Suppressor macrophage treated with lipopolysaccharide for 1 hour (primary cell): ENCODE results near the gene LIMS1.

Experiments used
- DNase-seq, 3 donors: peaks; one replicate each; pipeline ENCODE4 v3.0.0-alpha.2; 2020 to 2022

Gene LIMS1

DNA sequence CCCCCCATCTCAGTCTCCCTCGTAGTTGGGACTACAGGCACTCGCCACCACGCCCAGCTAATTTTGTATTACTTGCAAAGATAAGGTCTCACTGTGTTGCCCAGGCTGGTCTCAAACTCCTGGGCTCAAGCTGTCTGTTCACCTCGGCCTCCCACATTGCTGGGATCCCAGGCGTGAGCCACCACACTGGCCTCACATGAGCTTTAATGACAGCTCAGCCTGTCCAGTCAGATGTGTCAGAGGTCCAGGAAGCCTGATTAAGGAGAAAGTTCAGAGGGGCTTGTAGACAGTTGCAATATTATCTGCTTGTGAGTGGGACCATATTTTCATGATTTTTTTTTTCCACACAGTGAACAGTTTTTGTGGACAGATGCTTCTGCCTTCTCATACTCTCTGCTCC is 82.0 kb downstream of the LIMS1 start:
- DNase-seq: no peak

DNA sequence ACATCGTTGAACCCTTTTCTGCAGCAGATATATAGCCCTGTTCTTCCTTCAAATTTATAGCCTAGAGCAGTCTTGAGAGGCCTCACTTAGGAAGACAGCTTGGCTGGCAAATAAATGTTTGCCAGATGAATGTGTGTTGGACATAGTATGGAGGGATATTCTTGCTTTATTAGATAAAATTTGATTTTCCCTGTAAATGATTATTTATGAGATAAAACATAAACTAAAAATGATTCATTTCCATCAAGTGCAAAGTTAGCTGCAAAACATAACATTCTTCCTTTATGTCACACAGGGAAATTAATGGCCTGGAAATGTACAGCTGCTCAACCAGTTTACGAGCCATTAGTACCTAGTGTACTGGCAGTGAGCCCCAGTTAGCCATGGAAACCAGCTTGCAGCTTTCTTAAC is 82.5 kb downstream of the LIMS1 start:
- DNase-seq: no peak

DNA sequence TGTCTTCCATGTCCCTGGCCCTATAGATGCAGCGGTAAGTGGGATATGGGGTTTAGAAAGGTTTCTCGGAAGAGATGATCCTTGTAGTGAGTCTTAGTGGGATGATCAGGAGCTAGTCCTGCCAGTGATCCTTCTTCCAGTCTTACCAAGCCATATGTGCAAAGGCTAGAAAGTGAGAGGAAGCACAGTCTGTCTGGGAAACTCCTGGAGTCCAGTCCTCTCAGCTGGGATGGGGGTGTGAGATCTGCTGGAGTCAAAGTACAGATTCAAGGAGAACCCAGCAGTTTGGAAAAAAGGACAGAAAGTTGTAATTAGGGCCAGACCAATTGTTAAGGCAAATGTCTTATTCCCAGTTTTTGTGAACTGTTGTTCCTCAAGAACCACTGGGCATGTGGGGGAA is 83.3 kb downstream of the LIMS1 start:
- DNase-seq: peak in 2 of 3 donors; percentile 42

DNA sequence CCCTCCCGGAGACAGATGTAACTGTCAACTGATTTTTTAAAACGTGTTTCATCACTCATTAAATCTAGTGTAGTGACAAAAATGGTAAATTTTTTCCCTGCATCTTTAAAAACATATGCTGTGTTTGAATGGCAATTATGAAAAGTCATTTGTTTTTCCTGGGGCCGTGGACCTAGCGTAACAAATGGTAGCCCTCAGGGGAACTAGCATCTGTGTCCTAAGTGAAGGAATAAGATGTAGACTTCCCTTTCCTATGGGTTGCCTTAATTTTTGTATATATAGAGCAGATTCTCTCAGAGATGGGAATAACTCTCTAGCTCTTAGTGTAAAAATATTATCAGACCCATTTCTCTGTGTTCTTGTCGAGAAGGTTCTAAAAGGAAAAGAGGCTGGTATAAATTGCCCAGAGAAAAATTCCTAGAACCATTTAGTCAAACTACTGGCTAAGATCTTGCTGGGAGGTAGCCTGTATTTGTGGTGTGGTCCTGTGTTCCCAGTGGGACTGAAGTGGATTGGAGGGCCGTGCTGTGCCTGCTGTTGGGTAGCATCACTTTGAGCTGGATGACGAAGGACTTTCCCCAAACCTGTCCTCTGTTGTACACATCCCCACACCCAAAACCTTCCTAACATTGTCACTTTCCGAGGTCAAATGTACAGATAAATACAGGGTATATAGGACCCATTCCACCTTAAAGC is 85.8 kb downstream of the LIMS1 start:
- DNase-seq: no peak

DNA sequence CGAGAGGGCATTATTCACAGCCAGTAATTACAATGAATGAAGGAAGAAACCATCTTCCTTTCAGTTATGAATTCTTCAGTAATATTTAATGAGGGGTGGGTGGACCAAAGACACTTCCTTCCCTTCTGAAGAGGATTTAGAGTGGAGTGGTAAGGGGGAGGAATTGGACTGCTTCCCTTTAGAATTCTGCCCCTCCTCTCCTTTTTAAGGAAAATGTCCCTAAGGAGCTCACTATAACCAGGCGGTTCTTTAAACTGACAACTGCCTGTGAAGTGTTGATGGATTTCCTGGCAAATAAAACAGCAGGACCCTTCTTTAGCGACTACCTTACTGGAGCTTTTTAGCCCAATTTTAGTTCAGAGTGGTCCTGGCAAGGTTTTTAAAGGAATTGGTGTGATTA is 86.4 kb downstream of the LIMS1 start:
- DNase-seq: no peak

DNA sequence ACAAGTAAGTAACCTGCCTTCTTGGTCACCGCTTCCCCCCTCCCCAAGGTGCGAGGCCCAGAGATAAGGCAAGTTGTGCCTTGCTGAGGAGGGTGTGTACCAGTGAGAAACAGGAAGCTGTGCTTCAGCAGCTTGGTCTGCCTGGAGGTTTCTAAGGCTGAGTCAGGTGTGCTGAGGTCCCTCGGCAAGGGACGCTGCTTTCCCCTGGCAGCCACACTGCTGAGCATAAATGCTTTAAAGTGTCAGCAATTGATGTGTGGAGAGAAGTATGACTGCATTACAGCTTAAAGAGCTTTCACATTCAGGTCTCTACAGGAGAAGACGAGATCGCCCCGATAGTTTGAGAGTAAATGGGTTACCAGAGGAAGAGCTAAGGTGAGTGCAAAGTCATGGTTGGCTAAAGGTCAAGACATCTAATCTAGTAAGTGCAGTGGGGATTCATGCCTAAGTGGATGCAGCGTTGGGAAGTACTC is 86.9 kb downstream of the LIMS1 start:
- peak; percentile 31 to 50 (median 45) for DNase-seq

DNA sequence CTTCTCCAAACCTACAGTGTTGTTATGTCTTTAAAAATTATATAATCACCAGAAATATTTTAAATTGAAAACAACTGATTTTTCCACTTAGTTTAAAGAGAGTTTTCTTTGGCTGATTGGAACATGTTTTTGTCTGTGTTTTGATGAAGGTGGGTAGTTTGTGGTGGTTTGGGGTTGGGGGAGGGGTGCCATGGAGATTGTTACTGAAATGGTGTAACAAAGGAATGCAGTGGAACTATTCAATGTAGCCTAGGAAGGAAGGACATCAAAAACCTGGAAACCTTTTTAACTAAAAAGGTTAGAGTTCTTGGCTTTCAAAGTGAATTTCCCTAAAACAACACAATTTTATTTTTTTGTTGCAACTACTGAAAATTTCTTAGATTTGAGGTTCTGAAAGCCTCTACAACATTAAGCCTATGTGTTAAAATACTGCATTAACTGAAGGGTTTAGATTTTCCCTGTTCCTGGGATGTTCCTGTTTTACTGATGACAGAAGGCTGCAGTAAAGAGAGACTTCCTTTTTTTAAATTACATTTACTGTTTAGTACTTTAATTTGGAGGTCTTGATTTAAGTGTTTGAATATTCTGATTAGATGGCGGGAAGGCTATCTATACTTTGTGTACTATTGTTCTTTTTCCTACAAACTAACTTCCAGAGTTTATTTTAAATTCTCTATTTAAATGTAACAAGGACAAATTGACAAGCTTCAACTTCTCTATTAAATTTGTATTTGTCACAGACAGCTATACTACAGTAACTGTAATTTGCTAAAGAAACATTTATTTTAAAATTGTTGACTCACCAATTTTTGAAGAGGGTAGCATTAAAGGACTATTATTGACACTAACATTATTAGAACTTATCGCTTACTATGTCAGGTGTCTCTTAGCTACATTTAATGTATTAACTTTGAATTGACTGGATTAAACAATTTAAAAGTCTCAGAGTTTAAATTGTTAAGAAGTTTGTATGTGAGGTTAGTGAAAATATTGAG is 87.7 kb downstream of the LIMS1 start:
- peak in 2 of 3 donors; percentile 62 to 70 for DNase-seq

DNA sequence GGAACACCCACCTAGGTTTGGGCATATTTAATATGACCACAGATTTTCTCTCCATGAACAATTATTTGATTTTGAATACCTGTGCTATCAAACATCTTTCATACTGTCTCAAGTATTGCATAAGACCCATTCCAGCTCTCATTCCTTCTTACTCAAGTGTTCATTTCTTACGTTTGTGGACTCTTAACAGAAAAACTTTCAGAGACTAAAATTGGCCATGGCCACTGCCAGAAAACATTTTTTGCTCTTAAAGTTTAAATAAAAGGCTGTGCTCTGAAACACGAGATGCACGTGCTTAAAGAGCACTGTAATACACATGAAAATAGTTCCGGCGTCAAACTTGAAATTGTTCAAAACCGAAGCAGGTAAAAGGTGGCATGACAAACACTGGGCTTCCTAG is 89.3 kb downstream of the LIMS1 start:
- no peak for DNase-seq

DNA sequence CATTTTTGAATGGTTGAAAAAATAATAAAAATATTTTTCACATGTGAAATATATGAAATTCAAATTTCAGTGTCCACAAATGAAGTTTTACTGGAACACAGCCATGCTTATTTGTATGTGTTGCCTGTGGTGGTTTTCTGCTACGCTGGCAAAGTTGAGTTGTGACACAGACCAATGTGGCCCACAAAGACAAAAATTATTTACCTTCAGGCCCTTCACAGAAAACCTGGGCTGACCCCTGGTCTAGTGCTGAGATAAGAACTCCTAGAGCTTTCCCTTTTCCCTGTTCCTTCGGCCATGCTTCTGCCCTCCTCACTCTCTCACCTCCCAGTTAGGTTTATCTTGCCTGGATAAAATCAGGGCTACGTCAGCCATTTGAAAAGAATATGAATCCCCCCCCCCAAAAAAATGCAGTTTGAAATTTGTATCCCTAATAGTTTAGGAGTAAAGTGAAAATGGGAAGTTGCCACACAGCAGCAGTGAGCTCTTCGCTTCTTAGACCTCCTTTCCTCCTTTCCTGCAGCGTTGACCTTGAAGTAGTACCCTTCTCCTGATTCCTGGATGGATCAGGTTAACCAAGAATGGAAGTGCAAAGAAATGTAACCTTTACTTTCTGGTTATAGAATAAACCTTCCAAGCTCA is 91.0 kb downstream of the LIMS1 start:
- no peak for DNase-seq

DNA sequence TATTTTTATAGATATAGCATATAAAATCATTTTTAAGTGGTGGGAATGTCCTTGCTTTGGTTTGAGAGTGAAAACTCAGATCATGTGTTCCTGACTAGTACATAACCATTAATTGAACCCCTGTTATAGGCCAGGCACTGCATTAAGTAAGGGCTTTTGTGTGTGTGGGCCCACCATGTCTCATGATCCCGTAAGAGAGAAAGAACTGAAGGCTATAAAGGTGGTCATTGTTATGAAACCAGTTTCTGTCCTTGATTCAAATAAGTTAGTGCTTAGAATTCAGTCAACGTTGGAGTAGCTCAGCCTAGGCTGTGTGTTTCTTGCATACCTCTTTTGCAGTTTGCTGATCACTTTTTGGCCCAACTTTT is 91.5 kb downstream of the LIMS1 start:
- DNase-seq: no peak

DNA sequence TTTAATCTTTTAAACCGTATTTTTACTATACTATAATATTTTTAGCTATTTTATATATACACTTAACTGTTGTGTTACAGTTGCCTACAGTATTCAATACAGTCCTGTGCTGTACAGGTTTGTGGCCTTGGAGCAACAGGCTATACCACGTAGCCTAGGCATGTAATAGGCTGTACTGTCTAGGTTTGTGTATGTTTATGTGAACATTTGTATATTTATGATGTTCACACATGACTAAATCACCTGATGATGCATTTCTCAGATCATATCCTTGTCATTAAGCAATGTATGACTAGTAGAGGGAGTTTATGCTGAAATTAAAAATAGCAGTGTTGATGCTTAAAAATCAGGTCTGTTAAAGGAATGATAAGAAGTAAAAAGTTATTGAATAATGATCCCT is 92.7 kb downstream of the LIMS1 start:
- DNase-seq: peak in 2 of 3 donors; percentile 39 to 53

DNA sequence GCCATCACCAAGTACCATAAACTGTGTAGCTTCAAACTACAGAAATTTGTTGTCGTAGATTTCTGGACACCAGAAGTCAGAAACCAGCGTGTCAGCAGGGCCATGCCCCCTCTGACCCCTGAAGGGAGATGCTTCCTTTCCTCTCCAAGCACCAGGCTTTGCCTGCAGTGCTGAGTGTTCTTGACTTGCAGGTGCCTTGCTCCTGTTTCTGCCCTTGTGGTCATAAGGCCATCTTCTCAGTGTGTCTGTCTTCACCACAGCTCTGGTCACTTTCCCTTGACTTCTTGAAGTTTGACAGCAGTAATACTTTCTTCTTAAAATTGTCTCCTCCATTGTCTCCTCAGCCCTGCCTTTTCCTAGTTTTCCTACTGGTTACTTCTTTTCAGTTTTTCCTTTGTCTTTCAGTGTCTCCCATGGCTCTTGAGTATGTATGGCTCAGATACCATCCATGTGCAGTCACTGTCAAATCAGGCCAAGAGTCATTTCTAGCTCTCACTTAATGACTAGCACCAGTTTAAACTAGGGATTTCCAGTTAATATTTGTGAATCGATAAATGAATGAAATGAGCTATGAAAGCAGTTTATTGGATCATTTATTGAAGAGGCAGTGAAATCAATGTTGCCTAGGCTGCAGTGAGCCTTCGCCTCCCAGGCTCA is 93.8 kb downstream of the LIMS1 start:
- DNase-seq: no peak

DNA sequence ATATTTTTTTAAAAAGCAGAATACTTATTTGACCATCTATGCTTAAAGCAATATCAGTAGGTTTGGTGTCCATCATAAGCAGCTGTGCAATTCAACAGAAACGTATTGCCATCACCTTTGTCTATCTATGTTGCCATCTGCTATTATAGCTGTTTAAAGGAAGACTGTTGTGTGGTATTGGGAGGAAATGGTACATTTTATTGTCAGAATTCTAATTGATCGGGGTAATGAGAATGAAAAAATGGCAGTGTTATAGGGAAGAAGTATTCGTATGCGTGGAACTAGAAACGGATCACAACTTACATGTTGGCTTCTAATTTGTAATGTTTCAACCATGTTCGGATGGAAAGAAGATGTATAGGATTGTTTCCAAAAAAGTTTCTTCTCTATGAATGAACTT is 94.7 kb downstream of the LIMS1 start:
- DNase-seq: no peak

DNA sequence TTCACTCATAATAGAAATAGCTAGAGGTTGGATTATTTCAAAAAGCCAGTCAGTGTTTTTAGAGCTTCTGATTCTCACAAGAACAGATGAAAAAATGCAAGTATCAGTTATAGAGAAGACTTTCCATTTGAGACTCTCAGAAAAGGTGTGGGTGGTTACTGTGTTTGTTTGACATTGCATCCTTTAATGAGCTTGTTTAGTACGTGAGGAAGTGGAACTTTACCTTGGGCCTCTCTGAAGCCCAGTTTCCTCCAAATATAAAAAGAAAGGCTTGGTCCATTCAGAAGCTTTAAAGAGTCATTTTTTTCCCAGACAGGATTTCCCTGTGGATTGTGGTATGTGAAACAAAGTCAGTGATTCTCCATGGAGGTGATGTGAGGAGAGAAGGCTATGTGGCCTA is 95.1 kb downstream of the LIMS1 start:
- no peak for DNase-seq

DNA sequence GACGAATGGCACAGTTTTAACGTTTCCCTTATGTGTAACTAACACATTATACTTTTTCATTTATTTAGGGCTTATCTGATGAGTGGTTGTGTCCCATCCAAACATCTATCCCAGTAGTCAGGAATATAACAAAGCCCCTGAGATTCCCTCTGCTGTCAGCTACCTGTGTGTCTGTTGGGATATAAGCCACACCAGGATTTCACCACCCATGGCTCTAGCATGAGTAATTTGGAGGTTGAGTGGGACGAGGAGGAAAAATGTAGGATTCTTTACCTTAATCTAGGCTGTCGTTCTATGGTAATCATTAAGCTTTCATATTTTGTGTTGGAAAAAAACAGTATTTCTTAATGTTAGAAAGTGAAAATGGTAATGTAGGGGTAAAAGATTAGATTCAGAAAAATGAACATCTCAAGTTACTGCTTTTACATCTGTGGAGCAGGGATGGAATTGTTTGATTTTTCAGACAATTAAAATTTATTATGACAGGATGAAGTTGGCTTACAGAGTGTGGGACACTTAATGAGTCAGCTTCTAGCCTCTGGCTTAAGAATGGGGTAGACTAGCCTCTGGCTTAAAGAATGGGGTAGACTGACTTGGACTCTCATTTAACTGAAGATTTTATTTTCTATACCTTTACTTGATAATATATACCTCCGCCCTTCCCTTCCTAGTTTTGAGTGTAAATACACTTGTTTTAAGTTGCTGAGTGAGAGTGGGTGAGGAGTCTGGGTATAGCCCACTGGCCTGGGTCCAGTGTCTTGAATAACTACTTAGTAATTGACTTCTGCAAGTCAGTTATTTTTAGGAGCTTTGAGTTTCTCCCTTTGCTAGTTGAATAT is 96.5 kb downstream of the LIMS1 start:
- DNase-seq: no peak

DNA sequence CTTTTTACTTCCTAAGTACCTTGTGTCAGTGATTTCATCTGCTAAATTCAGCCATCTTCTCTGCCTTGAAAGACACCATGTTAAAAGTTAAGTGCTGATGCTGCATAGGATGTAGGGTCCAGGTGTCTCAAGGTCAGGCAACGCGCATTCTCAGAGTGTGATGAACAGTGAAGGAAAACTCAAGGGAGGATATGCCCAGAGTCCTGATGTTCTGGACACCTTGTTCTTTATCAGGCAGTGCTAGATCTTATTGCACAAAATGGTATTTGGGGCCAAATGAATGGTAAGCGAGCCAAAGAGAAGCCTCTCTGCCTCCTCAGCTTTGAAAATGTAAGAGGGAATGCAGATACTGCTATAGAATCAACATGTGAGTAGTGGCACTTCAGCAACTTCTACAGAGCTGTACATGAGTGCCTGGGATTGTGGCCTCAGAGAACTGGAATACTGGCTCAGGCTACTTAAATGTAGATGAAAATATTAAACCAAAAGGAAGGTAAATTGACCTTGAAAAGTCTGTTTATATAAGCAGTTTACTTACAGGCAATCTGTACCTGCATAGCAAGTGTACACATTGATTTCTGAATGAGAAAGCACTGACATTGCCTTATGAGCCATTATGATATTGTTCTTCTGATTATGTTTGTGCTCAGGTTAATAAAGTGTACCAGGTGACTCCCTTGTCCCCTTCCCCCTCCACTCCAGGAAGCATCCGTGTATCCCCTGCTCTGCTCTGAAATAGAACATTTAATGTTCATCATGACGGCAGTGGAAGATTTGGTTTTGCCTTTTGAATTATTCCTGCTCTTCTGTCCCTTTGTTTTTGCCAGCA is 98.3 kb downstream of the LIMS1 start:
- DNase-seq: no peak

DNA sequence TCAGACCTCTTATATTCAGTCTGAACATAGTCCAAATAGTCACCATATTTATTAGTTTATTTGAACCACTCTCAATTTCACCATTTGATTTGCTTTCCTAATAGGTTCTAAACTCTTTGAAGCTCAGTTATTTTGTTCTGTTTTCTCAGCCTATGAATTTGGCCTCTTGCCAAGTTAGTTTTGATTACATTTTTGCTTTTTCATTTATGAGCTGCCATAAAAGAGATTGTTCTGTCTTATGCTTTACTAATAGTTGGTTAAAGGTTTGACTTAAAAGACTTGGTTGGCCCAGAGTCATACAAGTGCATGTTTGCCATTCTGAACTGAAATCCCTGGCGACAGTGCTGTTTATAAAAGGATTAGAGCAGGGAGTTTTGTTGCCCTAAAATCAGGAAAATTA is 99.1 kb downstream of the LIMS1 start:
- DNase-seq: no peak

DNA sequence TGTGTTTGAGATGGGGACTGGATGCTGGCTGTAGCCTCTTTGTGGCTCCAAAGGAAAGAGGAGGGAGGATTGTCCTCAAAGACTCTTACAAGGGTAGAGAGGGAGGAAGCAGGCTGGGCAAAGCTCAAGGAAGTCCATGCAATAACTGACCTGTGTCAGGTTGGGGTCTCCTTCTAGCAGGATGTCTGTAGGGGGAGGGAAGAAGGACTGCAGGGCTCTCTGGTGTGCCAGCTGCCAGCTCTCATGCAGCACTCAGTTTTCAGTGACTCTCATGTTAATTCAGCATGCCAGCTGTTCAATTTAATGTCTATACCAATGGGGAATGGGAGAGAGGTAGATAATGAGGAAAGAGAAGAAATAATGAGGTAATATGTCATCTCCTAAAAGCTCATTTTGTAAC is 99.7 kb downstream of the LIMS1 start:
- DNase-seq: no peak

DNA sequence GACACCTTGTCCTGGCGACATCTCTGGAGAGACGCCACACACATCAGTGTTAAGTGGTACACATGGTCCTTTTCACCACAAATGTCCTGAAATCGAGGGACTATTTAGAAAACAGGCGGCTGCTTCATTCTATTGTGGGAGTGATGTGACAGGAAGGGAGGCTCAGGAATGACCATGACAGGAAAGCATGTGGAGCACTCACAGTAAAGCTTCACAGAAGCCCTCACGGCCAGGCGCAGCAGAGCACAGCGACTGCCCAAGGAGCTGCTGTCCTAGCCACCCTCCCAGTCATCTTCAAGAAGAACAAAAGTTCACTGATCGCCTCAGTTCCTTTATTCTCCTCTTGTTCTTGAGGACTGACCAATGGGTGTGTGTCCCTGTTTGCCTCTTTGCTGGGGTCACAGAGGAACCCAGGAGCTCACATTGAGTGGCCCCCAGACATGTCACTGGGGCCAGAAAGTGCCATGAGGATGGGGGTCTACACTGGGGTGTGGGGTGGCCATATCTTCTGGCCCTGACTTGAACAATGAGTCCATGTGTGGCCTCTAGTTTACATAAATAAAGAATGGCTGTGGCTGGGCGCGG is 100.4 kb downstream of the LIMS1 start:
- no peak for DNase-seq

DNA sequence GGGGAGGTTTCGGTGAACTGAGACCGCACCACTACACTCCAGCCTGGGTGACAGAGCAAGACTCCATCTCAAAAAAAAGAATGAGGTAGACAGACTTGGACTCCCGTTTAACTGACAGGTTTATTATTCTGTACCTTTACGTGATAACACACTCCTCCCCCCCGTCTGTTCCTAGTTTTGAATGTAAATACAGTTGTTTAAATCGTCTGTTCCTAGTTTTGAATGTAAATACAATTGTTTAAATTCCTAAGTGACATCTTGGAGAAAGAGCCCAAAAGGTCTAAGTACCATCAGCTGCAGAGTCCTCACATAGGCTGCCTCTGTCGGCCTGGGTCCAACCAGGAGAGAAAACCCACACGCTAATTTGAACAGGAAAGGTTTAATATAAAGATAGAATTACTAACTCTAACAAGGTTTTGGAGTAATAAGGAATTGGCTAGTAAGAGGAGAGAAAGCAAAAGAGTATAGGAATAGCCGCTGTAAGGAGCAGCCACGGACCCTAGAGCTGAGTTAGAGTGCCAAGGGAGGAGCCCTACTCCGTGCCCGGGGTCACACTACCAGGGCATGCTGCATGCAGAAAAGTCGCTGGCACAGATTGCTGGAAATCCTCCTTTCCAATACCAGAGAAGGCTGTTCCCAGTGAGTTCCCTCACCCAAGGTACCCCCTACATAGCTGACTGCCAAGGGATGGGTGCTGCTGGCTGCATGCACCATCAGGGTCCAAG is 101.5 kb downstream of the LIMS1 start:
- no peak for DNase-seq
